Measurements from ENCODE around the gene GHRHR.

The GHRHR gene

GRCh38 chr7:30934225-30934624 is 29.5 kb upstream of the GHRHR start:
- H3K27me3 ChIP-seq (ENCODE audit: insufficient read depth, low read length) = no peaks in the 10 kb centered on the region; the same call in 1 of the 2 replicates
- no peaks in the 10 kb centered on the region for H3K79me2 ChIP-seq (ENCODE audit: insufficient read depth, low read length)
- no peak overlapping the region for H3K9ac ChIP-seq (ENCODE audit: low read length)
- no peaks in the 10 kb centered on the region for H3K36me3 ChIP-seq (ENCODE audit: insufficient read depth, low read length)
- no peaks in the 10 kb centered on the region for H3K4me1 ChIP-seq (ENCODE audit: insufficient read depth, low read length, severe bottlenecking)
- no peak overlapping the region for H2AFZ ChIP-seq (ENCODE audit: low read length)
- H3K9me3 ChIP-seq (ENCODE audit: low read length) = no peaks in the 10 kb centered on the region
- H3K9me2 ChIP-seq (ENCODE audit: low read depth, low read length) = no peaks in the 10 kb centered on the region
- H3K27ac ChIP-seq (ENCODE audit: low read depth, low read length, poor library complexity, severe bottlenecking) = no peak overlapping the region
- no peaks in the 10 kb centered on the region for H4K20me1 ChIP-seq (ENCODE audit: insufficient read depth, low read length)
- no peak overlapping the region for H3K4me2 ChIP-seq (ENCODE audit: low read length)
- H3K4me3 ChIP-seq (ENCODE audit: low read depth, low read length, poor library complexity, severe bottlenecking) = no peak overlapping the region
- no peaks in the 10 kb centered on the region for H3F3A ChIP-seq (ENCODE audit: insufficient read depth, low read length)
- TF ChIP-seq EZH2 (IDR thresholded peaks at IDR 0.05; ENCODE audit: borderline replicate concordance, low read length) = no peak
- TF ChIP-seq CTCF (IDR thresholded peaks at IDR 0.05; ENCODE audit: low read length) = no peak

- Histone ChIP-seq H4K20me1 (ENCODE audit: insufficient read depth, low read length) (no peaks in the 10 kb centered on the region), H3K4me3 (ENCODE audit: low read depth, low read length, poor library complexity, severe bottlenecking) (no peak overlapping the region), H3K9me3 (ENCODE audit: low read length) (no peaks in the 10 kb centered on the region), H3K27me3 (ENCODE audit: insufficient read depth, low read length) (no peaks in the 10 kb centered on the region), H3K79me2 (ENCODE audit: insufficient read depth, low read length) (no peaks in the 10 kb centered on the region), H3K27ac (ENCODE audit: low read depth, low read length, poor library complexity, severe bottlenecking) (no peak overlapping the region), H3K9me2 (ENCODE audit: low read depth, low read length) (no peaks in the 10 kb centered on the region), H2AFZ (ENCODE audit: low read length) (no peak overlapping the region), H3F3A (ENCODE audit: insufficient read depth, low read length) (no peaks in the 10 kb centered on the region), H3K36me3 (ENCODE audit: insufficient read depth, low read length) (no peaks in the 10 kb centered on the region), H3K4me1 (ENCODE audit: insufficient read depth, low read length, severe bottlenecking) (no peaks in the 10 kb centered on the region), H3K9ac (ENCODE audit: low read length) (no peak overlapping the region), H3K4me2 (ENCODE audit: low read length) (no peak overlapping the region)
- TF ChIP-seq EZH2 (IDR thresholded peaks at IDR 0.05; ENCODE audit: borderline replicate concordance, low read length) = no peak
- TF ChIP-seq CTCF (IDR thresholded peaks at IDR 0.05; ENCODE audit: low read length) = no peak
These were observed 28.8 kb upstream of the GHRHR start for GRCh38 chr7:30934732-30935568.

GRCh38 chr7:30935569-30935877 is 28.2 kb upstream of the GHRHR start:
- no peak overlapping the region for H3K27ac ChIP-seq (ENCODE audit: low read depth, low read length, poor library complexity, severe bottlenecking)
- no peaks in the 10 kb centered on the region for H3K9me3 ChIP-seq (ENCODE audit: low read length)
- H3F3A ChIP-seq (ENCODE audit: insufficient read depth, low read length) = no peaks in the 10 kb centered on the region
- H3K4me2 ChIP-seq (ENCODE audit: low read length) = no peak overlapping the region
- H4K20me1 ChIP-seq (ENCODE audit: insufficient read depth, low read length) = no peaks in the 10 kb centered on the region
- H3K9ac ChIP-seq (ENCODE audit: low read length) = no peak overlapping the region
- H3K4me1 ChIP-seq (ENCODE audit: insufficient read depth, low read length, severe bottlenecking) = no peaks in the 10 kb centered on the region
- no peaks in the 10 kb centered on the region for H3K79me2 ChIP-seq (ENCODE audit: insufficient read depth, low read length)
- no peaks in the 10 kb centered on the region for H3K36me3 ChIP-seq (ENCODE audit: insufficient read depth, low read length)
- H3K9me2 ChIP-seq (ENCODE audit: low read depth, low read length) = no peaks in the 10 kb centered on the region
- H3K4me3 ChIP-seq (ENCODE audit: low read depth, low read length, poor library complexity, severe bottlenecking) = no peak overlapping the region
- no peak overlapping the region for H2AFZ ChIP-seq (ENCODE audit: low read length)
- H3K27me3 ChIP-seq (ENCODE audit: insufficient read depth, low read length) = no peaks in the 10 kb centered on the region
- TF ChIP-seq EZH2 (IDR thresholded peaks at IDR 0.05; ENCODE audit: borderline replicate concordance, low read length) (no peak), CTCF (IDR thresholded peaks at IDR 0.05; ENCODE audit: low read length) (no peak)
